GM18508 (cell line): ENCODE results near the gene TAX1BP1.

Source experiments
- ATAC-seq: cut with Tn5 transposase; IDR thresholded peaks from one replicate; pipeline ENCODE4 v1.9.1; 2021; ENCODE audit warnings: moderate number of reproducible peaks; ENCODE audit not compliant: insufficient read depth, unreplicated experiment

TAX1BP1 gene

GRCh38 chr7:27739909-27740448 lies at the start of gene TAX1BP1:
Gene TAX1BP1, plus strand, starts transcription at chr7:27740162. Its CDS starts 8,363 bp downstream, at chr7:27748525.
- peak; percentile 55 for ATAC-seq

- no peak for ATAC-seq
Measured at GRCh38 chr7:27690649-27691048, 49.3 kb upstream of the TAX1BP1 start.

GRCh38 chr7:27693794-27694193 lies 46.2 kb upstream of the TAX1BP1 start:
- ATAC-seq, result no peak

- no peak for ATAC-seq
Measured at GRCh38 chr7:27695096-27695495, 44.9 kb upstream of the TAX1BP1 start.

- ATAC-seq, result no peak
Measured at GRCh38 chr7:27697861-27698430, 42.0 kb upstream of the TAX1BP1 start.

GRCh38 chr7:27699751-27700150 lies 40.2 kb upstream of the TAX1BP1 start:
- no peak for ATAC-seq

GRCh38 chr7:27700501-27700900 lies 39.5 kb upstream of the TAX1BP1 start:
- ATAC-seq, result no peak

- ATAC-seq, result no peak
Measured at GRCh38 chr7:27703181-27703580, 36.8 kb upstream of the TAX1BP1 start.

- no peak for ATAC-seq
Measured at GRCh38 chr7:27704422-27705199, 35.4 kb upstream of the TAX1BP1 start.

- no peak for ATAC-seq
Measured at GRCh38 chr7:27705200-27705594, 34.8 kb upstream of the TAX1BP1 start.

- ATAC-seq, result no peak
Measured at GRCh38 chr7:27708485-27708884, 31.5 kb upstream of the TAX1BP1 start.

GRCh38 chr7:27709137-27710075 lies 30.6 kb upstream of the TAX1BP1 start:
- ATAC-seq, result no peak

- ATAC-seq, result no peak
Measured at GRCh38 chr7:27712217-27712616, 27.7 kb upstream of the TAX1BP1 start.

GRCh38 chr7:27714831-27715444 lies 25.0 kb upstream of the TAX1BP1 start:
- ATAC-seq, result no peak

- no peak for ATAC-seq
Measured at GRCh38 chr7:27723085-27723484, 16.9 kb upstream of the TAX1BP1 start.

- ATAC-seq, result no peak
Measured at GRCh38 chr7:27727058-27727457, 12.9 kb upstream of the TAX1BP1 start.

GRCh38 chr7:27730112-27730511 lies 9.8 kb upstream of the TAX1BP1 start:
- ATAC-seq, result no peak

- ATAC-seq, result no peak
Measured at GRCh38 chr7:27734583-27734982, 5.4 kb upstream of the TAX1BP1 start.

- ATAC-seq, result no peak
Measured at GRCh38 chr7:27735165-27735564, 4.8 kb upstream of the TAX1BP1 start.

GRCh38 chr7:27735831-27736230 lies 4.1 kb upstream of the TAX1BP1 start:
- ATAC-seq, result no peak
